GM13977 (cell line): ENCODE measurements around the gene PRR22.
A peak's percentile ranks its signal among the peaks of the same experiment; 100 is the strongest.

Experiments used
- DNase-seq: peaks from one replicate; pipeline ENCODE4 v3.0.0; 2012; ENCODE audit warnings: low spot score
- in situ Hi-C: fragments of 300-500 bp; cut with MboI; formaldehyde crosslinking; loops from one replicate; pipeline ENCODE4 v1.12.0; 2022; ENCODE audit warnings: low sequenced_read_pairs, low pct_unique_long_range_greater_than_20kb, mixed read lengths, inconsistent platforms; ENCODE audit not compliant: unreplicated experiment
- TF ChIP-seq, protein P1 (sequence below): IDR thresholded peaks from 2 replicates; pipeline ENCODE4 v1.5.1; 2012; ENCODE audit warnings: mild to moderate bottlenecking, control low read depth; ENCODE audit not compliant: insufficient read depth; ENCODE audit errors: extremely low read depth, missing control alignments

PRR22 gene

DNA sequence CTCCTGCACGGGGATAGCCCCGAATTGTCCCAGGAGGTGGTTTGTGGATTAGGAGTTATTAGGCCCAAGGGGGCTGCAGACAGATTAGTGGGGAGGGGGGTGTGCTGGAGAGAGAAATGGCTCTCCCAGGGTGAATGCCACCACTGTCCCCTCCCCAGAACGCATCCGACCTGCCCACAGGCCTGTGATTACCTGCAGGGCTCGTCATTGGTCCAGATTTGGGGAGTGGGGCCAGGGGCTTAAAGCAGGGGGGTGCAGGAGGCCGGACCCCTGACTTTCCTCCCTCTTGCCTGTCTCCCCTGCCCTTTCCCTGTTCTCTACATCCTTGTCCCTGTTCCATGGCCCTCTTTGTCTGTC lies 21.6 kb upstream of the PRR22 start:
- in situ Hi-C loops: loop anchor here (25.0 kb wide), 1 partner anchor 206 kb away; no protein-coding TSS in a partner anchor
- TF ChIP-seq, protein P1, sequence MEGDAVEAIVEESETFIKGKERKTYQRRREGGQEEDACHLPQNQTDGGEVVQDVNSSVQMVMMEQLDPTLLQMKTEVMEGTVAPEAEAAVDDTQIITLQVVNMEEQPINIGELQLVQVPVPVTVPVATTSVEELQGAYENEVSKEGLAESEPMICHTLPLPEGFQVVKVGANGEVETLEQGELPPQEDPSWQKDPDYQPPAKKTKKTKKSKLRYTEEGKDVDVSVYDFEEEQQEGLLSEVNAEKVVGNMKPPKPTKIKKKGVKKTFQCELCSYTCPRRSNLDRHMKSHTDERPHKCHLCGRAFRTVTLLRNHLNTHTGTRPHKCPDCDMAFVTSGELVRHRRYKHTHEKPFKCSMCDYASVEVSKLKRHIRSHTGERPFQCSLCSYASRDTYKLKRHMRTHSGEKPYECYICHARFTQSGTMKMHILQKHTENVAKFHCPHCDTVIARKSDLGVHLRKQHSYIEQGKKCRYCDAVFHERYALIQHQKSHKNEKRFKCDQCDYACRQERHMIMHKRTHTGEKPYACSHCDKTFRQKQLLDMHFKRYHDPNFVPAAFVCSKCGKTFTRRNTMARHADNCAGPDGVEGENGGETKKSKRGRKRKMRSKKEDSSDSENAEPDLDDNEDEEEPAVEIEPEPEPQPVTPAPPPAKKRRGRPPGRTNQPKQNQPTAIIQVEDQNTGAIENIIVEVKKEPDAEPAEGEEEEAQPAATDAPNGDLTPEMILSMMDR: no peak
- DNase-seq: no peak

DNA sequence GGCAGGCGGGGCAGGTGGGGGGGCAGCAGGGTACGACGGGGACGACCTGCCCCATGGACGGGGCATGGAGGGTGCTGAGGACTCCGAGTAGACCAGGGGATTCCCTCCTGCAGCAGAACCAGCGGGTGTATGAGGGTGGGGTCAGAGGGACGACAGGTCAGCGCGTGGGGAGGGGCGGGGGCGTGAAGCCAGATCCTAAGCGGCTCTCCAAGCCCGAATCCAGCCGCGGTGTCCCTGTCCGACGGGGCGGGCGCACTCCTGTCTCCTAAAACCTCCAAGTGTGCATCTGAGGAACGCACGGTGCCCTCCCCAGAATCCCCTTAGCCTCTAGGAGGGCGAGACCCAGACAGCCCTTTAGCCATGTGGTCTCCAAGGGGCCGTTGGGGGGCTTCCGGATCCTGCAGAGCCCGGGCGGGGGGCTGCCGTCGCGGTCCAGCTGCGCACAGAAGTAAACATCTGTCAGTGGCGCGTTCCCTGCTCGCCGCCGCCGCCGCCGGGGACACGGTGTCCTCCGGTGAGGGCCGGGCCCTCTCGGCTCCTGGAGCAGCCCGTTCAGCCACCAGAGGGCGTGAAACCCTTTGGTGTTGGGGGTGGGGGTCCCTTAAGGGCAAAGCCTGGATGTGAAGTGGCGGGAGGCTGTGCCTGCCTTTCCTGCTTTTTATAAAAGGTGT lies 21.1 kb upstream of the PRR22 start:
- TF ChIP-seq, protein P1: peak; percentile 69
- in situ Hi-C loops: loop anchor here (25.0 kb wide), 1 partner anchor 207 kb away; no protein-coding TSS in a partner anchor
- DNase-seq: peak; percentile 81

DNA sequence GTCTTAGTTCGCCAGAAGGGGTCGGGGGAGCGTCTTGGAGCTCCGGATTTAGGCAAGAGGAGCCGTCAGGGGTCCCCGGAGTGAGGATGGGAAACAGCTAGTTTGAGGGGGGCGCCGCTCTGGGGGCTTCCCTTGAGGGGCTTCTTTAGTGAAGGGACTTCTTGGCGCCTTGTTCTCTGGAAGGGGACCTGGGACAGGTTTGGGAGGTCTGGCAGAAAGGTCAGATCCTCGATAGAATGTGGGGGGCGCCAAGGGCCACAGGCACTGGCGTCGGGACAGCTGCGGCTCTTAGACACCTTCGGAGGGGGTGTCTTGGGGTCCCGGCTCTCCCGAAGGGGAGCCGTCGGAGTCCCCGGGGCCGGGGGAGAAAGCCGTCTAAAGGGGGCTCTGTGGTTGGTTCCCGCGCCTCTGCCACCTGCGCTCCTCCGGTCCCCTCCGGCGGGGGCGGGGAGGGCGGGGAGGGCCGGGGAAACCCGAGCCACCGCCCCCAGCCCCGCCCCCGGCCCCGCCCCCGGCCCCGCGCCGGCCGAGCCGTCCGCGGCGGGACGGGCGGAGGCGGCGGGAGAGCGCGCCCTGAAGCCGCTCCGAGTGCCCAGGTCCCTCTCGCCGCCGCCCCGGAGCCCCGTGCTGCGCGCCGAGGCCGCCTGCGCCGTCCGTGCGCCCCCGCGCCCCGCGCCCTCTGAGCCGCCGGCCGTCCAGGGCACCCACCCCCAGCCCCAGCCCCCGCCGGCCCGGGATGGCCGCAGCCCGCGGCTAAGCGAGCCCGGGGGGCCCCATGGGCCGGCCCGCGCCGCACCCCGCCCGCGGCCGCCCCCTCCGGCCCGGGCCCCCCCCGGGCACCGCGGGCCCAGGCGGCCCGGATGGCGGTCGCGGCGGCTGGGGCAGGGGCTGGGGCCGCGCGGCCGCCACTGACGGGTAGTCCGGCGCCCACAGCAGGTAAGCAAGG lies 20.2 kb upstream of the PRR22 start, which contains the start of gene NRTN:
TSS of gene NRTN (plus strand) at position 552 of the 946 bp plus-strand sequence. CDS start 19,099 bp downstream, outside the sequence.
- TF ChIP-seq, protein P1: no peak
- peak; percentile 89 for DNase-seq
- in situ Hi-C loops: loop anchor here (25.0 kb wide), 1 partner anchor 208 kb away; no protein-coding TSS in a partner anchor

DNA sequence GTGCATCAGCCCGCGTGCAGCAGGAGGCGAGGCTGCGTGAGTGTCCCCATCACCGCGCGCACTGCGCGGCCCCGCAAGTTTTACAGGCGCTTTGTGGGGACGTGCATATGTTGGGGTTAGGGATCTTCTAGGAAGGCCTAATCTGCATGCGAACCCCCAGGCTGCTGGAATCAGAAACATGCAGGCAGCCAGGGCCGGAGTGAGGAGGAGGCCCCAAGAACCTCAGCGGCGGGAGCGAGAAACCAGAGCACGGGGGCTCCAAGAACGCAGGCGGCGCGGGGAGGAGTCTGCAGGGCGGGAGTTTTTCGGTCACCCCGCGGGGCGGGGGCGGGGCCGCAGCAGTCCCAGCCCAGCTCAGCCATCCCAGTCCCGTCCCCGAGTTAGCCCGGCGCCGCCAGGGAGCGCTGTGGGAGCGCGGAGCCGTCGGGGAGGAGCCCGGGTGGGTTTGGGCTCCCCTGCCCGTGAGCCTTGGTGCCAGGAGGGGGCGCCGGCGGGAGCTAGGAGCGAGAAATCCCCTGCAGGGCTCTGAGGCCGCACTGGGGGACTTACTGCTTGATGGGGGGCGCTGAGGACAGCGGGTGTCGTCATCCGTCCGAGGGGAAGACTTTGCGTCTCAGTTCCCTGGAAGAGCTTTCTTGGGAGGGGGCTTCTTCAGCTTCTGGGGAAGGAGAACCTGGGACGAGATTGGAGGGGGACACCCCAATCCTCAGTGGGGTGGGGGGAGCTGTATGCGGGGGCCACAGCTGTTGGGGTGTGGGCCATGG lies 19.4 kb upstream of the PRR22 start:
- TF ChIP-seq, protein P1: peak; percentile 97
- in situ Hi-C loops: loop anchor here (25.0 kb wide), 1 partner anchor 208 kb away; no protein-coding TSS in a partner anchor
- DNase-seq: peak; percentile 99

DNA sequence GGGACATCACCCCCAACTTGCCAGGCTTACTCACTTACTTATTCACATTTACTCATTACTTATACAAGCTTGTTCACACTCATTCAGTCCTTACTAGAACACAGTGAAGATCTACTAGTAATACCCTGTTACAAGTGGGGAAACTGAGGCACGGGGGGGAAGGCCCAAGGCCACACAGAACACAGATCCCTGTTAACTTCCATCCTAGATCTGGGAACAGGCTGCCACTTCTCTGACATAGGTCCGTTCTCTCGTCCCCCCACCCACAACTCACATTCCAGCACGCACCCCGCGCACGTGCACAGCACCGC lies 18.9 kb upstream of the PRR22 start:
- in situ Hi-C loops: loop anchor here (25.0 kb wide), 1 partner anchor 209 kb away; no protein-coding TSS in a partner anchor
- TF ChIP-seq, protein P1: no peak
- DNase-seq: no peak

DNA sequence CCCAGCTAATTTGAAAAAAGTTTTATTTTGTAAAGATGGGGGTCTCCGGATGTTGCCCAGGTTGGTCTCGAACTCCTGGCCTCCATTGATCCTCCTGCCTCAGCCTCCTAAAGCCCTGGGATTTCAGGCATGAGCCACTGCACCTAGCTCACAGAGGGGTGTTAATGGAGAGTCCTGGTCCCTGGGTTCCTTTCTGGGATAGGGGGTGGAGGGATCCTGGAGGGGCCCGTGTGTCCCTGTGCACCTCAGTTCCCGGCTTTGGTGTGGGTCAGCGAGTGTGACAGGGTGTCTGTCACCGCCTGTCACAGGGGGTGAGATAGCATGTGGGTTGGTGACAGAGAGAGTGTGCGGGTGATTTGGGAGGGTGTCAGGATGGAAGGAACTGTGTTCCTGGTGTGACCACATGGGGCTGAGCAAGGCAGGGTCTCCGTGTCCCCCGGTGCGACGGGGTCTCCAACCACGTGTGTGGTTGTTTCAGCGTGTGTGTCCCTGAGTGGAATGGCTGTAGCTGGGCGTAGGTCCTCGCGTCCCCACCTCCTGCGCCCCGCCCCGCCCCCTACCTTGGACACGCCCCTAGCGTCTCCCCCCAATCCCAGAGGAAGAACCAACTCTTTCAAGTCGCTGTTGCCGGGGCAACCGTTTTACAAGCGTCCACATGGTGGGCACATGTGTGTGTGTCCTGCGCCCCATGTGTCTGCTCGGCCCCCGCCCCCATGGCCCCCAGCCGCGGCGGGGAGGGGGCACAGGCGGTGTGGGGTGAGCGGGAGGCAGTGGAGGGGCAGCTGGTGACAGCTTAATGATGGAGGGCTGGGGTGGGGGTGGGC lies 17.5 kb upstream of the PRR22 start:
- in situ Hi-C loops: loop anchor here (25.0 kb wide), 1 partner anchor 210 kb away; no protein-coding TSS in a partner anchor
- TF ChIP-seq, protein P1: no peak
- DNase-seq: no peak
